ENCODE data around the gene RGS2.

RGS2 gene, protein sequence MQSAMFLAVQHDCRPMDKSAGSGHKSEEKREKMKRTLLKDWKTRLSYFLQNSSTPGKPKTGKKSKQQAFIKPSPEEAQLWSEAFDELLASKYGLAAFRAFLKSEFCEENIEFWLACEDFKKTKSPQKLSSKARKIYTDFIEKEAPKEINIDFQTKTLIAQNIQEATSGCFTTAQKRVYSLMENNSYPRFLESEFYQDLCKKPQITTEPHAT

DNA sequence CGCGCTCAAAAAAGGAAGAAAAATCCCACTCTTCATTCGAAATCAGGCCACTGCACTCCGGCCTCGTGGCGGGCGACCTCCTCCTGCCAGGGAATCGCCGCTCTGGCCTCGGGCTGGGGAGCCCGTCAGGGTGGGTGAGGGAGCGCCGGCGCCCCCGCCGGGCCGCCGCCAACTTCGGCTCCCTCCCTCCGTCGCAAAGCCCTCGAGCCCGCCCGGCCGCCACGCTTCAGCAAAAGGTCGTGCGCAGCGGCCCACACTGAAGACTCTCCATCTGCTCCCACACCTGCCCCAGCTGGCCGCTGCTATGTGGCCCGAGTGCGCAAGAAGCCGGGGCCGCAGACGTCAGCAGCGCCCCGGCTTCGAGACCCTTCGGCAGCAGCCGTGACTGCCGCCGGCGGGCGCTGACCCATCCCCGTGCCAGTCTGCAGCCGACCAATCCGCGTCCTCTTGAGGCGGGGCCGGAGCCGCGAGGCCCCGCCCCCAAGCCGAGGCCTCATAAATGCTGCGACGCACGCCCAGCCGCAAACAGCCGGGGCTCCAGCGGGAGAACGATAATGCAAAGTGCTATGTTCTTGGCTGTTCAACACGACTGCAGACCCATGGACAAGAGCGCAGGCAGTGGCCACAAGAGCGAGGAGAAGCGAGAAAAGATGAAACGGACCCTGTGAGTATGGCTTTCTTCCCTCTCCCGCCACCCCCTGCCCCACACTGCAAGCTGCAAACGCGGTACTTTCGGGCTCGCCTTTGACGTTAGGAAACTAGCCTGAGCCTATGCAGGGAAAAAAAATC is at the start of gene RGS2:
TSS of gene RGS2 (plus strand) at position 522 of the 789 bp plus-strand sequence. CDS start at position 555, 33 bp downstream.
- DNase-seq, result peak; percentile 93

DNA sequence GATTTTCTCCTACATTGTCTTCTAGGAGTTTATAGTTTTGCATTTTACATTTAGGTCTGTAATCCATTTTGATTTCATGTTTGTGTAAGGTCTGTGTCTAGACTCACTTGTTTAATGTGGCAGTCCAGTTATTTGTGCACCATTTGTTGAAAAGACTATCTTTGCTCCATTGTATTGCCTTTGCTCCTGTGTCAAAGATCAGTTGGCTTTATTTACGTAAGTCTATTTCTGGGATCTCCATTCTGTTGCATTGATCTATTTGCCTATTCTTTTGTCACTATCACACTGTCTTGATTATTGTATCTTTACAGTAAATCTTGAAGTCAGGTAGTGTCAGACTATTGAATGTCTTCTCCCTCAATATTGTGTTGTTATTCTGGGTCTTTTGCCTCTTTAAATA is 49.7 kb upstream of the RGS2 start:
- no peak for DNase-seq

DNA sequence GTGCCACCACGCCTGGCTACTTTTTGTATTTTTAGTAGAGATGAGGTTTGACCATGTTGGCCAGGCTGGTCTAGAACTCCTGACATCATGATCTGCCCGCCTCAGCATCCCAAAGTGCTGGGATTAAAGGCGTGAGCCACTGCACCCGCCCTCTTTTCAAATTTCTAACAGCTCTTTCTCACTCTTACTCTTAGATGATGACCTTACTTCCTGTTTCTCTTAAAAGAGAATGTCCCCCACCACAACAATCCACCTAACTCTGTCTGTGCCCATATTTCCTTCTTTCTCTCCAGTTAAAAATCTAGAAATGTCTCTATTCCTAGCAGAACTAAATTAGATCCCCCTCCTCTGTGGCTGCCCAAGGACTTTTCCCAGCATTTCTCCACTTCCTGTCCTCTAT is 46.6 kb upstream of the RGS2 start:
- no peak for DNase-seq

DNA sequence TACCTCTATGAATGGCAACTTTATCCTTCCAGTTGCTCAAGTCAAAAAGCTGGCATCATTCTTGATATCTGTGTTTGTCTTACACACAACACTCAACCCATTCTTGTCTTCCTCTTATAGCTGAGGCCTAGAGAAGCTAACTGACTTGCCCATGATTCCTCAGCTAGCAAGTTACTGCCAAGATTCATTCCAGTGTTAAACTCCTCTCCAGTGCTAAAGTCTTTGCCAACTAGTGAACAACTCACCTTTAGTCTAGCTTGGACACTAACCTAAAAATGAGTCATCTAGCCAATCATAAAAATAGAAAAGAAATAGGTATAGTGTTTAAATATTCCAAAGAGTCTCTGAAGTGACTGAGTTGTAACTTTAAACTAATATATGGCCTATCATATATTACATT is 45.6 kb upstream of the RGS2 start:
- DNase-seq, result no peak

DNA sequence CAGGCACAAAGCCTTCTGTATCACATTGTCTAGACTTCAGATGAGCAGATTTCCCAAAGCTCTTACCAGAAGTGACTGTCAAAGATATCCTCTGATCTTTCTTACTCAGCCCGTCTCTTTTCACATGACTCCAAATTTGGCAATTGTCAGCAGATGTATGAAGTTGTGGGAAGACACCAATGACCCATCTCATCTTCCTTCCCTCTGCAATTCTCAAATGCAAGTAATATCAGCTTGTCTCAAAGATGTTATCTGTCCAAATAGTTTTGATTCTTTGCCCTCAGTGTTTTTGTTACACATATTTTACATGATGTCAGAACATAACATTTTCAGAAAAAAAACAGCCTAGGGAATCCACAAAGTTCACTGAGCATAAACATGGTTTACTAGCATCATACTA is 45.1 kb upstream of the RGS2 start:
- peak; percentile 15 for DNase-seq

DNA sequence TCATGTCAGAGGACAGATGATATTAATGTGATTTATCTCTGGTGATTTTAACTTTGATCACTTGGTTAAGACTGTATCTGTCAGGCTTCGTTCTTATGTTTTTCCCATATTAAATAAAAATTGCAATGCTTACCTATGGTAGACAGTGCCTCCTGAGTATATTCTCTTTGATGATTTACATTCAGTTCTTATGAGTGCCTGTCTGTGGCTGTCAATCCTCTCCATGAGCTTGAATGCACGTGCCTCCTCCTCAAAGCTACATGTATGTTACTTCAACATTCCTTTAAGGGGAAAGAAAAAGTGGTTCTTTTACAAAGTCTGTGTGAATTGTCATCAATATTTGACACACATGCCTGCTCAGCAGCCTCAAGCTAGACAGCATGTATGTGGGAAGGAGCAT is 44.2 kb upstream of the RGS2 start:
- no peak for DNase-seq

DNA sequence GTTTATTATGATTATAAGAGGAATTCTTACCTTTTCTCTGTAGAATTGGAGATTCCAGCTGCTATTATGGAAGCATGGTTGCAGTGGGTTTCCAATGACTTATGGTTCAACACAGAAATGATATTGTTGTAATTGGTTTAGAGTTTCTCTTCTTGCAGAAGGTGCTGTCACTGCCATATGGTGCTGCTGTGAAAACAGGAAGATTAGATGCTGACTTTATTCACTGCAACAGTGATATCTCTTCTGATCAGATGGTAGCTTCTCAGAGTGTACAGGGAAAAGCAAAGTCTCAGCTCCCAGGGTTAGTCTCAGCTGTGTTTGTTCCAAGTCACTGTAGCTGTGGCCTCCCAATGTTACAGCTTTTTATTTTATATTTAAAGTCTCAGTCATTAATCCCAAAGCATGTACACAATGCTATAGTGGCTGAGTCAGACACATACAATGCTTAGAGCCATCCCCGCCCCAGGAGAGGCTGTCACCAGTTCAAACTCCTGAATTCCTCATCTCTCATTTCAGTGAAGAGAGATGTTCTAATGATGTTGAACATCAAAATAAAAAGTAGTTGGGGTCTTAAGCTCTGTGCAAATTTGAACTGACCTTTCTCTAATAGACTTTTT is 42.7 kb upstream of the RGS2 start:
- no peak for DNase-seq

DNA sequence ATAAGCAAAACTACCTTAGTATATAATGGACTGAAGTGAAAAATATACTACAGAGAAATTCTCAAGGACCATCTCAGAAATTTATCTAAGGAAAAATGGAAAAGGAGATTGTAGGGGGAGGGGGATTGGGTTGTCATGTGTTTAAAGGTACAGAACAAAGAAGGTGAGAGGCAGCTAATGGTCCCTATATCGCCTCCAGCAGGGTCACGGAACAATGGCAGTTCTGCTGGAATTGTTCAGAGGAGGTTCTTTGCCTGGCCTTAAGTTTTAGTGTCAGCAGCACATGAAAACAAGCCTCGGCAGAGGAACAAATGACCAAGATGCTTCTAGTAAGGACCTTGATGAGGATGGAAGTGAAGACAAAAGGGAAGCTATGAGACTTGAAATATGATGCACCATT is 42.0 kb upstream of the RGS2 start:
- DNase-seq, result no peak

DNA sequence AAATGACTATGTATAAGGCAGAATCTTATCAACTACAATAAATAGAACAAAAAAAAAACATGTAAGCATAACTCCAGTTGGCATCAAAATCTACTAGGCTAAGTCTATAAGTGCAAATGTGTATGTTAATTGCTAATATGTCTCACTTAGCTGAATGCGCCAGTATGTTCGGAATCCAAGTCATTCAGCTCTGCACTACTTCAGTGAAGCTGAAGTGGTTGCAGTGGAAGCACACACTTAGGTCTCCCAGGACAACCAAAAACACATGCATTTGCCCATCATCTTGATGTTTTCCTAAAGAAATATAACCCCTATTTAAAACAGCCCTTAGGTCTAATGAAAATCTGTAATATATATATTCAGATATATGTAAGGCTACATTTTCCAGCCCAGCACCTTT is 41.0 kb upstream of the RGS2 start:
- no peak for DNase-seq

DNA sequence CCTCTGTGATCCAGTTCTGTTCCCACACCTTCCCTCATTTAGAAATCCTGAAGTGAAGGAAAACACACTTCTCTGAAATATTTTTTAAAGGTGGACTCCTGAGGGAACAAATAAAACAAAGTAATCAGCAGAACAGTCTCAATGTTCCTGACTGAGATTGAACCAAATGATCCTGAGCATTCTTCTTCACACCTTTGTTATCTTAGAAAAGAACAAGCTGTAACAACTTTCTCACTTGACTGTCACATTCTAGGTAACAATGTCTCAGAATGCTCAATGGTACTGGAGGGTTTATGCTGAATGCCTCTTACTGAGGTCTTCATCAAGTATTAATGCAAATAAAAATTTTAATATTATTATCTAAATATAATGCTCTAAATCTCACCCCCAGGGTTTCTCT is 40.4 kb upstream of the RGS2 start:
- no peak for DNase-seq

DNA sequence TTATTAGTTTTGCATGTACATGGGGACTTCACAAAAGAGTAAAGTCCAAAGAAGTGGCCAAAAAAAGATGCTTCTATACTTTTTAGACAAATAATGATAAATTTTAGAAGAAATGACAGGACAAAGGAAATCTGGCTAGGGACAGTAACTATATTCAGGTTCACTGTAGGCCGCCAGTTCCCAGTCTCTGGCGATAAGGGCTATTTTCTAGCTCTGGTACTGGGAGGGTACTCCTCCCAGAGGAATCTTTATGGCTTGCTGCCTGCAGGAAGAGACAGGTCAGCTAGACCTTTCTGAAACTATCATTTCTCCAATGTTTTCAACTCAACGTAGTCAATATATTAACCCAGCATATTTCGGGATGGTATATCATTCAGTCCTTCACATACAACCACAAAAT is 37.5 kb upstream of the RGS2 start:
- DNase-seq, result no peak

DNA sequence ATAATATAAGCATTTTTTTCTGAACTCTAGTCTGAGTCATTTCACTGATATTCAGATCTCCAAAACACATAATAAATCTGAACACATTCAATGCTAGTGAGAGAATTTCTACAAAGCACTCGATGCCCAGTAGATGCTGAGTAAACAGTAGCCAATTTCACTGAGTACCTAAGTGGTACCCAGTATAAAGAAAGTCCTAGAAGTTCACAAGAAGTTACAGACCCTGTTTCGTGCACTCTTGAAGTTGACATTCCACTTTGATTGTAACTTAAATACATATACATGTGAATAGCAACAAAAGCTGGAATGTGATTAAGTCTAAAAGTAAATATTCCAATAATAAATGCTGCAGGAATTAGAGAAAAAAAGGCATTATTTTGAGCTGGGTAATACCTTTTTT is 33.2 kb upstream of the RGS2 start:
- DNase-seq, result no peak

DNA sequence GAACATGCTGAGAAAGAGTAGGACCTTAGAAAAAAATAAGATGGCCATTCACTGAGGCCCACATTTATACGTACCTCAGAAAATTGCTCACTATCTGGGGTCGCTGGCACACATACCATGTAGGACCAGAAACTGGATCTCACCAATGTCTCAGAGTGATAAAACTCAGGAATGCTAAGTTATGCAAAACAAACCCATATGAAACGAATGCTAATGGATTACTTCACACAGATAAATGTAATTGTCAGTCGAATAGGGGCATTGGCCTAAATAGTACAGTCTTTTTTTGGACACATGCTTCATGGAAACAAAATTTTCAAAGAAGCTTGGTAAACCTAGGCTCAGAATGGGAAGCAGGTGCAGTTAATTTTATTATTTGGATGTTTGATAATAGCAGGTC is 32.6 kb upstream of the RGS2 start:
- no peak for DNase-seq

DNA sequence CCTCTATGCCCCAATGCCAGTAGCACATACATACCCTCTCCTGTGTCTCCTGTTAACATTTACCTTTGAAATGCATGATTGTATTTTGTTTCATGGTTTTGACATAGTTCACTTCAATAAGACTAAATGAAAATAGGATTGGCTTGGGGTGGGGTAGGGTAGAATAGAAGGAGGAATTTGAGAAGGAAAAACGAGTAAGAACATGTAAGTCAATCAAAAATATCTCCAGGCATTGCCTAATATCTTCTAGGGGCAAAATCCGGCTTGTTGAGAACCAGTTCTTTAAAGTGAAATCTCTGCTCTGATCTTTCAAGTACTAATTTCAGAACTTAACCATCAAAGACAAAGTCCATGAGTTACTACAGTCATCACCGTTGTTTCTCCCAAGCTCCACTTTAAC is 31.8 kb upstream of the RGS2 start:
- DNase-seq, result no peak

DNA sequence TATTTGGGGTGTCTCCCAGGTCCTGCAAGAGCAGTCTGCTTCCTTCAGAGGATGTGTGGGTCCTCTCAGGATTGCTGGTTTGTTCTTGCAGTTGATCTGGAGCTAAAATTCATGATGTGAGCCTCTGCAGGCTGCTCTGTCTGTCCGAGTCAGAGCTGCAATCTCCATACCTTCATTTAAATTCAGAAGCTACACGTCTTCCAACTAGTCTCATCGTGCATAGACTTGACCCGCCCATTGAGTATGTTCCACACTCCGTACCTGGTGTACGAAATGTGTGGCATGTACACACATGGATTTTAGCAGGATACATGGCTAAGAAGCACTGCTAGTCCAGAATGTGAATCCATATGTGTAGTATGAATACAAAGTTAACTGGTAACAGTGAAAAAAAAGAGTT is 25.0 kb upstream of the RGS2 start:
- DNase-seq, result no peak

DNA sequence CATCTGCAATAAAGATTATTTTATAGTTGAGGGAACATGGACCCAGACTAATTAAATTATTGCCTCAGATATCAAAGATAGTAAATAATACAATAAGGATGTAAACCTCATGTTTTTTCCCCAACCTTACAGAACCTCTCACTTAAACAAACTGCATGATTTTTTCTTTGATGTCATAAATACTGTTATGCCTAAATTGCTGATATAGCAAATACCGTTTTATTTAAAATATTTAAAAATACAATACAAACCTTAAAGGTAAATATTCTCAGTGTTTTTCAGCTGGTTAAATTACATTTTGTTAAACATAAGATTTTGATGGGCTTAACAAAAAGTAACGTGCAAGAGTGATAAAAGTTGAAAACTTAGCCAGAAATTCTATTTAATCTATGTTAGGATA is 24.4 kb upstream of the RGS2 start:
- no peak for DNase-seq

DNA sequence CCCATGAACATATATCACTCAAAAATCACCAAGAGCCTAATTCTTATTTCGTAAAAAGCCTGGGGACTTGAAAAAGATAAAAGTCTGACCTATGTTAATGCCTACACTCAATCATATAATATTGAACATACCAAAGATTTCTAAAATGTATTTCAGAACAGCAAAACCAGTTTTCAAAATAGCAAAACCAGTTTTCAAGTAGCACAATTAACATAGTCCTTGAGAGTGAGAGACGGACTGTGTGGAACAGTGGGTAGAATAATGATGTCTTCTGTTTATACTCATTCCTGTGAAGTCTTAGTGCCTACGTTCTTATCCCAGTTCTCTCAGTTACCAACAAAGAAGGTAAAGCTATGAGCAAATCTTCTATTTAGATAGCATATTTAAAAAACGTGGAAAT is 22.3 kb upstream of the RGS2 start:
- no peak for DNase-seq

DNA sequence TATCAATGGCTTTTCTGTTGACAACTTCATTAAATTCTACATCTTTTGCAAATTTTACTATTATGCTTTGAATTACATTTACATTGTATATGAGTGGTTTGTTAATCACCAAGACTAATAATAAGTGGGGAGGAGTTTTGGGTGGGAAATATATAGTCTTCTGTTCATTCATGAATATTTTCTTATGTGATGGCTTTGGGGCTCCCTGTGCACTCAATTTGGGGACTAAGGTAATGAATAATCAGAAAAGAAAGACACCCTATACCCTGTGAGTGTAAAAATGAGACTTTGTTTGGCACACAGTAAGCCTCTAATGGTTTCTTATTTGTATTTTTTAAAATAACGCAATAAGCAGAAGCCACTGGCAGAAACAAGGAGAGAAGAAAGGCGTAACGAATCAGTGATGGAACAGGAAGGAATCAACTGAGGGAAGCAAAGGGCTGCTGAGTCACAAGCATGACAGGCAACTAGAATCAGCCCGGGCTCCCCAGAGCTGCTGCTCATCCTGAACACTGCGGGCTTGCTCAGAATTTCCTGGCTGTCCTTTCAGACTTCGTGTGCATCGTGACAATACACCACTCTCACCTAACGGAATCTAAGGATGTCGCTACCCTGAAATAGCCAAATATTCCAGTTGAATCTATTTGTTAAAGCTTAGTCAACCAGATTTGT is 20.8 kb upstream of the RGS2 start:
- DNase-seq, result no peak

DNA sequence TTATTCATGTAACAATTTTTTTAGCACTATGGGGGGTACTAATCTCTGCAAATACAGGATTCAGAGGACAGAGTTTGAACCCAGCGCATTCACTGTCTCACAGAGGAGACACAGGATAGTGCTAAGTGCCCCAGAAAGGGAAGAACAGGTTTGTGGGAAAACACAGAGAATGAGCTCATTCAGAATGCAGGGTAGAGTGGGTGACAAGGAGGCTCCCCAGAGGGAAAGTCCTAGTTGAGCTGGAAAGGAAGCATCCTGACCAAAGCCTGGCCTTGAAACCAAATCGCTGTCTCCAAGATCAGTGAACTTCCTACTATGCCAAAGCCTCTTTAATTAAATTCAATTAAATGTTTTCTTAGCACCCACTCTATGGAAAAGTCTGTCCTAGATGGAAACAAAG is 19.0 kb upstream of the RGS2 start:
- no peak for DNase-seq

DNA sequence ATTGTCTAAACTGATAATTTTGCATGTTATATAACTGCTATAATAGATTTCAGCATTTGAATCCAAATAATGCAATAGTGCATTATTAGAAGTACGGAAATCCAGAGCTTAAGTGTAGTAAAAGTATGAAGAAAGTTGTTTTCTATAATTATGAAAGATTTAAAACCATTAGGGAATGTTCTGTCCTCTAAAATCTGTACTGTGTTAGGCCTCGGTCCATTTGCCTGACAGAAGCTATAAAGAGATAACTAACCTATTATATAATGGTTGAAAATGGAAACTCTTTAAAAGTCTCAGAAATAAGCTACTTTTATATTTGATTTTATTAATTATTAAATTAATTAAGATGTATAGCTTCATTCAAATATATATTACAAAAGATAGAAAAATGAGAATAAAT is 16.2 kb upstream of the RGS2 start:
- DNase-seq, result no peak

DNA sequence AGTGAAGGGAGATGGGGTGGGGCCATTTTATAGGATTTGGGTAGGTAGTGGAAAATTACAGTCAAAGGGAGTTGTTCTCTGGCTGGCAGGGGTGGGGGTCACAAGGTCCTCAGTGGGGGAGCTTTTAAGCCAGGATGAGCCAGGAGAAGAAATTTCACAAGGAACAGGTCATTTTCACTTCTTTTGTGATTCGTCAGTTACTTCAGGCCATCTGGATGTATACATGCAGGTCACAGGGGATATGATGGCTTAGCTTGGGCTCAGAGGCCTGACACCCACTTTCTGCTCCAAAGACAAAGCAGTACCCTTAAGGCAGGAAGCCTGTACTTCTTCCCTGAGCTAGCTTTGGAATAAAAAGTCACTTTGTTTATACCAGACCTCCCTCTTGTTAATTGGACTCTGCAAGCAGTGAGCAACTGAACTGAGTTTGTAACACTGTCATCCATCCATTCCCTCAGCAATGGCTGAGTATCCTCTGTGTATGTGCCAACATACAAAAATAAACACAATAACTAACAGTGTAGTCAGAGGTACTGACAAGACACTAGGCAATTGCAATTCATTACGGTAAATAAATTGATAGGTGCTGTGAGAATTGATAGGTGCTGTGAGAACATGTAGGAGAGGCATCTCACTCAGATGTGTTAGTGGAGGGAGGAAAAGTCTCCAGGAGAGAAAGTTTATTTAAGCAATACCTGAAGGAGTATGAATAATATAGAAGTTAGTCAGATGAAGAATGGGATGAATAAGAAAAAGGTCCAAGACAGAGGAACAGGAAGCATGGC is 14.7 kb upstream of the RGS2 start:
- DNase-seq, result no peak

DNA sequence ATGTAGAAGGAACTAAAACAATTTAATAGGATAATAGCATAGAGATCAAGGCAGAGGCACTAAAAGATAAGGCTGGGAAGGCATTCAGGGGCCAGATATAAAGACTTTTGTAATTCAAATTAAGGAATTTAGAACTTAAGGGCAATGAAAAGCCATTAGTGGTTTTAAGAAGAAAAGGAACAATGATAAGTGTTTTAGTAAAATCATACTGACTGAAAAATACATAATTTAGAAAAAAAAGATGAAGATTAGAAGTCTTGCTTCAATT is 14.1 kb upstream of the RGS2 start:
- no peak for DNase-seq

DNA sequence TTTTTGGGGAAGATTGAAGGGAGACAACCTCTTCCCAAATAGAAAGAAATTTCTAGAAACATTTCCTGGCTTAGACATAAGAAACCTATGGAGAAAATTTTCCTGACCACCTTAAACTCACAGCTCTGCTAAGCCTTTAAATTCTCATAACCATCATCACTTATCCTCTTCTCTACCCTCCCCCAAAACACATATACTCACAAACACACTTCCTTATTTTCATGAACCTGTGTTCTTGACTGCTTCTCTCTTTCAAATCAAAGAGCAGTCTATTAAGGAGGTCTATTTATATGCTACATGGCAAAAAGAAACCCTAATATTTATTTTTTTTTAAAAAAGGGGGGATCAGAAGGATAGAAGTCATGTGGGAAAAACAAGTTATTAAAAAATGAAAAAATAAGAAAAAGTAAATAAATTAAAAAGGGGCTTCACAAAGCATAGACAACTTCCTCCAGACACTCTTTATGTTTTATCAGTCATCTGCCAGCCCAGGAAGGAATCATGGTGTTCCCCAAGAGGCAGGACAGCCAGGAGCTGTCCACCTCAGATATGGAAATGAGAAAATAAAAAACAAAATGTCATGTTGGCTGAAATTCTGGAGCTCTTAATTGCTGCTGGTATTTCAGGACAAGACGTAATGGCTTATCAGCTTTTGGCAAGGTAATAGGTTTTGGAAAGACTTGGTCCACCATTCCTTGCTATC is 12.8 kb upstream of the RGS2 start:
- no peak for DNase-seq
